Glomerular endothelial cell (primary cell): ENCODE data around the gene RIN3. TPM values are rescaled to one million over a fixed set of nuclear protein-coding genes. Genes with fewer than 3 reads are reported as not detected.

ENCODE experiments used
- DNase-seq: peaks from one replicate; pipeline ENCODE4 v3.0.0-alpha.2; 2011; ENCODE audit warnings: low read depth, low spot score; ENCODE audit errors: extremely low read depth
- total RNA-seq: library from RNA; depleted of rRNA; stranded (reverse); fragments of >200 nt; gene quantifications from 2 replicates; pipeline ENCODE4 v1.2.3, GENCODE V29; 2015

RIN3 gene
- total RNA-seq, 1 donor from 2014 or later = 51.1 TPM

DNA sequence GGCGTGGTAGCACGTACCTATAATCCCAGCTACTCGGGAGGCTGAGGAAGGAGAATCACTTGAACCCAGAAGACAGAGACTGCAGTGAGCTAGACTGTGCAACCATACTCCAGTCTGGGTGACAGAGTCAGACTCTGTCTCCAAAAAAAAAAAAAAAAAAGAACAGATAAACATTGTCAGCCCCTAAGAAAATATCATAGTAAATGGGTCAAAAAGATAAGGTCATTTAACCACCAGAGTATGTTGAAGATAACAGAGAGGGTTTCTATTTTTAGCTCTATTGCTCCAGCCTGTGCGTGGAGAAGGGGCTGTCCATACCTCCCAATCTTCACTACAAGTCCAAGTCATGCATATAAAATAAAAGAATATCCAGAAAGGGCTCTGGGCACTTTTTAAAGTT is 219.4 kb downstream of the RIN3 start:
- no peak for DNase-seq

DNA sequence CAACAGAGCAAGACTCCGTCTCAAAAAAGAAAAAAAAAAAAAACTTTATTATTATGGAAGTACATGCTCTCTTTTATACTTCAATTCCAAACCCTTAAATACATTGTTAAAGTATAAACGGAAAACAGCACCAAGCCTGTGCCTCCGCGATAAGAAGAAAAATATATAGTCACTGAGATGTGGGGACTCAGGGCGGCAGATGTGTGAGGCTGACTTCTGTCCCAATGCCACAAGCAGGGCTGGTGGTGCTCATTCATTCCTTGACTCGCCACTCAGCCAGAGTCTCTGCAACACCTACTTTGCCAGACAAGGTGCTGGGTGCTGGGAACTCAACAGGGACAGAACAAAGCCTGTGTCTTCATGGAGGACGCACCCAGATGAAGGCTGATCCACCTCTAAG is 221.0 kb downstream of the RIN3 start:
- DNase-seq = no peak

DNA sequence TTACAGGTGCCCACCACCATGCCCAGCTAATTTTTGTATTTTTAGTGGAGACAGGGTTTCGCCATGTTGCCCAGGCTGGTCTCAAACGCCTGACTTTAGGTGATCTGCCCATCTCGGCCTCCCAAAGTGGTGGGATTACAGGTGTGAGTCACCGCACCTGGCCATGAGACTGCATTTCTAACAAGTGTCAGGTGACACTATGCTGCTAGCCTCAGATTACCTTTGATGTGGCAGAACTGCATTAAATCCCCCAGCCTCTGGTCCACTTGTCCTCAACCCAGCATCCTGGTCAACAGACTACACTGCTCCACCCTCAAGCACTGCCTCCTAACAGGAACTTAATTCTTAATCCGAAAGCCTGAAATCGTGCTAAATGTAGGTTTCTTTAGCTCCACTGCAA is 221.8 kb downstream of the RIN3 start:
- DNase-seq = no peak

DNA sequence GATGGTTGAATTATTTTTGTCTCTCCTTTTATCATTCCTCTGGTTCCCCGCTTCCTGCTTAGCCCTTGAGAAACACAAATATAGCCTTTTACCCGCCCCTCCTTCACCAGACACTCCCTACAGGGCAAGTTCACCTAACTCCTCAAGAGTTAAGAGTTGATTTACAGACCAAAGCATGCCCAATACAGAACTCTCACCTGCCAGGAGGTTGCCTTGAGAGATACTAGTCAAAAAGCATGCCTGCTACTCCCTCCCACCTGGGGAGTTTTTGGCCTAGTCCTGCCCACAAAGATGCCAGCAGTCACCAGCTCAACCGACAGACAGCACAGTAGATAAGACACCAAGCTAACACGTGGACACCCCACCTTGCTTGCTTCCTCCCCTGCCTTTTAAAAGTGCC is 223.6 kb downstream of the RIN3 start:
- no peak for DNase-seq

DNA sequence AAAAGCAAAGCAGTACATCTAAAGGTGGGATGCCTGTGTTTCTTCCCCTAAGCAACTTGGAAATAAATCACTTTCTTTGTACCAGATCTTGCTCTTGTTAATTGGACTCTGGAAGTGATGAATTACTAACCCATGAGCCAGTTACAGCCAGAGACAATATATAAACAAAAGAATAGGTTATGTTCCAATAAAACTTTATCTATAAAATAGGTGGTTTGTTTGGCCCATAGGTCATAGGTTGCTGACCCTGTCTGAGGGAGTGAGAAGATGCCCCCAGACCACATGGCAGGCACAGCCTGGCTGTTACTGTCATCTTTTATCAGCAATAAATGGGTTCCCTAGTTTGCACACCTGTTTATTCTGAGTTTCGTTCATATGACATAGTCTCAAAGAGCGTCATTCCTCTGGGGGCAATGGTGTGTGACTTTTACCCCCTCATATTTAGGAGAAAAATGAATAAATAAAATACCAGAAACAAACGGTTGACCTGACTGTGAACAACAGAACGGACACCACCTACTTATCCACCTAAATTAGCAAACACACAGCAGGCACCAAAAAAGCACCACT is 224.1 kb downstream of the RIN3 start:
- no peak for DNase-seq

Other genes with a start within 250 kb of the RIN3 start
- 0.15 and 0.18 TPM in 2 replicates for gene SLC24A4, start 190.6 kb upstream of the RIN3 start, total RNA-seq
- gene LGMN, start 234.8 kb downstream of the RIN3 start, total RNA-seq = 87.3 and 109 TPM in 2 replicates